B cell (primary cell): ENCODE measurements around the gene ANKRD33B.

Experiments used
- EZH2 ChIP-seq: IDR thresholded peaks from 2 replicates; pipeline ENCODE4 v1.6.1; 2012; ENCODE audit warnings: borderline replicate concordance, low read depth, mild to moderate bottlenecking, moderate library complexity, low read length; ENCODE audit not compliant: insufficient read depth, poor library complexity, severe bottlenecking
- TF ChIP-seq, protein P1 (sequence below): fragments of 200-600 bp; IDR thresholded peaks from one replicate; pipeline ENCODE4 v1.8.0; 2022; ENCODE audit warnings: antibody characterized with exemption, mild to moderate bottlenecking

DNA sequence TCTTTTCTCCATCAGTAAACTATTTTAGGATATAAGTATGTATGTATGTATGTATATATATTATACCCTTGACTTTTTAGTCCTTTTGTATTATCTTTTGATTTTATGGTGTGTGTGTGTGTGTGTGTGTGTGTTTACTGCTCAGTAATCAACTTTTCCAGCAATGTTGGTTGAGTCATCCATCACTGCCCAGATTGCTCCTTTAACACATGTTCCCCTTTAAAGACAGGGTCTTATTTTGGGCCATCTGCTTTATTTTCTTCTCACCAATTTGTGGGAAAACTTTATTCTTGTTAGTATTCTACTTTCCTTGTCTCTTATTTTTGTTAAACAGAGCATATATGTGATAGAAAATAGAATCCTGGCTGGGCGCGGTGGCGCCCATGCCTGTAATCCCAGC lies 28.1 kb downstream of the ANKRD33B start:
- TF ChIP-seq, protein P1, sequence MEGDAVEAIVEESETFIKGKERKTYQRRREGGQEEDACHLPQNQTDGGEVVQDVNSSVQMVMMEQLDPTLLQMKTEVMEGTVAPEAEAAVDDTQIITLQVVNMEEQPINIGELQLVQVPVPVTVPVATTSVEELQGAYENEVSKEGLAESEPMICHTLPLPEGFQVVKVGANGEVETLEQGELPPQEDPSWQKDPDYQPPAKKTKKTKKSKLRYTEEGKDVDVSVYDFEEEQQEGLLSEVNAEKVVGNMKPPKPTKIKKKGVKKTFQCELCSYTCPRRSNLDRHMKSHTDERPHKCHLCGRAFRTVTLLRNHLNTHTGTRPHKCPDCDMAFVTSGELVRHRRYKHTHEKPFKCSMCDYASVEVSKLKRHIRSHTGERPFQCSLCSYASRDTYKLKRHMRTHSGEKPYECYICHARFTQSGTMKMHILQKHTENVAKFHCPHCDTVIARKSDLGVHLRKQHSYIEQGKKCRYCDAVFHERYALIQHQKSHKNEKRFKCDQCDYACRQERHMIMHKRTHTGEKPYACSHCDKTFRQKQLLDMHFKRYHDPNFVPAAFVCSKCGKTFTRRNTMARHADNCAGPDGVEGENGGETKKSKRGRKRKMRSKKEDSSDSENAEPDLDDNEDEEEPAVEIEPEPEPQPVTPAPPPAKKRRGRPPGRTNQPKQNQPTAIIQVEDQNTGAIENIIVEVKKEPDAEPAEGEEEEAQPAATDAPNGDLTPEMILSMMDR = no peak
- TF ChIP-seq EZH2 = no peak
